ENCODE measurements around the gene SMIM32.

The SMIM32 gene

GRCh38 chr5:136207631-136208030, 14.7 kb upstream of the SMIM32 start:
- DNase-seq (ENCODE audit: low read depth in 2 of 2): no peak

DNA sequence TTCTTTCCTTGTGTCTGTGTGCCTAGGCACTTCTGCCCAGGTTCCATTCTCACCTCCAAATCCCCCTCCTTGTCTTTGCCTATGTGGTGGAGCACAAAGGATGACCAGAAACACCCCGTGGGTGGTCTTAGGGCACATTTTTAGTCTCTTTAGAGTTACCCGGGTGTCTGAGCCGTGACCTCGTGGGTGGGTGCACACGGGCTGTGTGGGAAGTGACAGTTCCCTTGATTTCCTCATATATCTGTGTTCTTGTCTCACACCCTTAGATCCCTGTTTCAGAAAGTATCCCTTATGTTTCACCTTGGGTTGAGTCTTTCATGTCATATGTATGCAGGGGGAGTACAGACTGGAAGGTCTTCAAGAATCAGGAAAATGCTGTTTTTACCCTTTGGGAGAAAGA, 13.4 kb upstream of the SMIM32 start:
- no peak for DNase-seq (ENCODE audit: low read depth in 2 of 2)

DNA sequence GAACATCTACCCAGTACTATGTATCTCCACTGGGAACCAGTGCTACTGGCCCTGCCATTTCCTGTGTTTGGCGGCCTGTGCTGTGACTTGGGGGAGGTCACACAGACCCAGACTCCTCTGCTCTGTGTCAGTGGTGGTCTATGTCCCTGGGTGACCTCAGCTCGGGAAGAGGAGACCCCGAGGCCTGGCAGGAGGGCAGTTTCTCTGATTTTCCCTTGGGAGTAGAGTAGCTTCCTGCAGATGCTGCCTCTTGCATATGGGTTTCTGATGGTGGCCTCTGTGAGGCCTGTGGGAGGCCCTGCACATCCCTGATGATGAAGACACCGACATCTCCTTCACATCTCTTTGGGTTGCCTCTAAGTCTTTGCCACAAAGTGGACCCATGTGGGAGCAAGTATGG, 13.0 kb upstream of the SMIM32 start:
- no peak for DNase-seq (ENCODE audit: low read depth in 2 of 2)

- DNase-seq (ENCODE audit: low read depth in 2 of 2): no peak
Measured at GRCh38 chr5:136205061-136205702, 12.2 kb upstream of the SMIM32 start.

DNA sequence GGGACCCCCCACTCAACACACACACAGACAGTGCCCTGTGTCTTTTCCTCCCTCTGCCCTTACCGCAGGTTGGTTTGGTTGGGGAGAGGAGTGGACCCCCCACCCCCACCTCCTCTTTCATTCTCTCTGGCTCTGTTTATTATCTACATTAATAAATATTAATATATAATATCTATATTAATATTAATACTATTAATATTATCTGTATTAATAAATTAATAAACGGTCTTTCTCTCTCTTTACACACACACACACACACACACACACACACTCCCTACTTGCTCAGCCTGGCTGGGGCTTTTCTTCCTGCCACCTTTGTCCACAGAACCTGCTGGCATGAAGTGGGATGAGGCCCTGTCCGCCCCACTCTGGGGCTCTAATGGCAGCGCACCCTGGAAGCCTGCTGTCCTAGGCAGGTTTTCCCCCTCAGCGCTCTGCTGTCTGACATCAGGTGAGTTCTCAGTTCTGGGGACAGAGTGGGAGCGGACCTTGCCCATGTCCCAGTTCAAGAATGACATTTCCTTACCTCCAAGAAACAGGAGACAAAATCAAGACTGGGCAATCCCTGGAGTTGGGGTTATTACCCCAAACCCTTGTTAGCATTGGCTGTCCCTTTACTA, 10.5 kb upstream of the SMIM32 start:
- no peak for DNase-seq (ENCODE audit: low read depth in 2 of 2)

DNA sequence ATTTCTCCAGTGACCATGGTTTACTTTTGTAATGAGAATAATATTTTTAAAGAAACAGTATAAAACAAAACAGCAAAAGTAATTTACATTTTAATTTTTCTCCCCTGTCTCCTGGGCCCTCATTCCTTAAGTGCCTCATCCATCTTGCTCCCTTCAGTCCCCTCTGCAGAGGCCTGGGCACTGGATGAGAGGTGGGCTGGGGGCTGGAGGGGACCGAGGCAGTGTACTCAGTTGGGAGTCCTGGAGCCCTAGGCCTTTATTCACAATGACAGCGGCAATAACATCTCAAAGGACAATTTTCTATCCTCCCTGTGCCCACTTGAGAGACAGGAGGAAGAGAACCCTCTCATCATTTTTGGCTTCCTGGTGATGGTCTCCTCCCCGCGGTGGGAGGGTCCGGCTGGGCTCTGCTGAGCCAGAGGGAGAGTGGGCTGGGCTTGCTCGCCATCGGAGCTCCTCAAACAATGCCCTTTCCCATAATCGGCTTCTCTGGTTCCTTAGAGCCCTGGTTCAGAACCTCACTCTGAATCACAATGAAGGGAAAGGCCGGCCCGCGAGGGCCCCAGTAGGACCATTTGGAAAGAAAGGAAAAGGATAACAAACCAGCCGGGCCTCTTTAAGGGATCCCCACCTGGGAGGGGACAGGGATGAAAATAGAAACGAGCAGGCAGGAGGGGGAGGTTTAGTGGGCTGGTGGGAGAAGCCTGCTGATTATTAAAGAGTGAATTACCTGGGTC, 9.7 kb upstream of the SMIM32 start:
- DNase-seq (ENCODE audit: low read depth in 2 of 2): no peak

GRCh38 chr5:136201870-136202269, 8.9 kb upstream of the SMIM32 start:
- no peak for DNase-seq (ENCODE audit: low read depth in 2 of 2)

DNA sequence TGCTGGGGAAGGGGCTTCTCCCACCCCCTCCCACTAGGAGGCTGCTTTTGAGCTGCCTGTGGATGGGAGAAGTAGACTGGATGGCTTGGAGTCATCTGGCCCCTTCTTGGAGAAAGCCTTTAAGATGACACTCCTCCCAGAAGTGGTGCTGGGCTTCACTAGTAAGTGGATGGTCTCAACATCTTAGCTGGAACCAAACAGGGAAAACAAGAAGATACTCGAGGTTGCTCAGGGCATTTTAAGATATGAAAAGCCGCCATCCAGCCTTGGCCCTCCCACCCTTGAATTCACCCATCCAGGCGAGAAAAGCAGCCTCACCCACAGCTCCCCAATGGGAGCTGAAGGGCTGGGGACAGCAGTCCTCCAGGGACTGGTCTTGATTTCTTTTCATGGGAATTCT, 7.8 kb upstream of the SMIM32 start:
- DNase-seq (ENCODE audit: low read depth in 2 of 2): no peak

DNA sequence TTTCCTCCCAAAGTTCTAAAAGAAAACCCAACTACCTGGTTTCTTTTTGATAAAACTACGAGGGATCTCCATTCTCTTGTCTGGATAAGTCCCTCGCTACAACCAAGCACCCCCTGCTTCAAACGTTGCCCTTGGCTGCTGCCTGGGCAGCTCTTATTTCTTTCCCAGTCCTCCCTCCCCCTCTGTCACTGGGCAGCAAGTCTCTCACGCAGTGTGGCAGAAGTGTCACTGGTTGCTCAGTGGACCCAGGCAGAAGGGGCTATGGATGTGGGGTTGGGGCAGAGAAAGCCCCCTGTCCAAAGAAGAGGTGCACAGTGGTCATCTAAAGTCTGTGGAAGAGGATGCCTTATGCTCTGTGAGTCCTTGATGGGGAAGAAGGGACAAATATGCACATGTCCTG, 7.2 kb upstream of the SMIM32 start:
- DNase-seq (ENCODE audit: low read depth in 2 of 2): no peak

- no peak for DNase-seq (ENCODE audit: low read depth in 2 of 2)
Measured at GRCh38 chr5:136199408-136199807, 6.4 kb upstream of the SMIM32 start.

DNA sequence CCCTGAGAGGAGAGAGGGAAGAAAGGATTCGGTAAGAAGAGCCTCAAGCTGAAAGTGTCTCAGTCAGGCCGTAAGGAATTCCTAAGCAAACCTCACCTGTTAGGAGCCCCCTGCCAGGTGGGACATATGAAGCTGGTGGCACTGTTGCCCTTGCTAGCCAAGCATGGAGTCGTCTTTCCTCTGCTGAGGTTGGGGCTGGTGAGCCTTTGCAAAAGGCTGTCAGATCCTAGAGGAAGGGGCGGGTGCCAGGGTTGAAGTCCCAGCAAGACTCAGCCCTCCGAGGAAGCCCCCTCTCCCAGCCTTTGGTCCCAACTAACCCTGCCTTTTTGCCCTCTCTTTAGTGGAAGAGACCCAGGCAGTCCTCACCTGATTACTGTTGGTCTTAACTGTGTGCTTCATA, 5.5 kb upstream of the SMIM32 start:
- no peak for DNase-seq (ENCODE audit: low read depth in 2 of 2)

DNA sequence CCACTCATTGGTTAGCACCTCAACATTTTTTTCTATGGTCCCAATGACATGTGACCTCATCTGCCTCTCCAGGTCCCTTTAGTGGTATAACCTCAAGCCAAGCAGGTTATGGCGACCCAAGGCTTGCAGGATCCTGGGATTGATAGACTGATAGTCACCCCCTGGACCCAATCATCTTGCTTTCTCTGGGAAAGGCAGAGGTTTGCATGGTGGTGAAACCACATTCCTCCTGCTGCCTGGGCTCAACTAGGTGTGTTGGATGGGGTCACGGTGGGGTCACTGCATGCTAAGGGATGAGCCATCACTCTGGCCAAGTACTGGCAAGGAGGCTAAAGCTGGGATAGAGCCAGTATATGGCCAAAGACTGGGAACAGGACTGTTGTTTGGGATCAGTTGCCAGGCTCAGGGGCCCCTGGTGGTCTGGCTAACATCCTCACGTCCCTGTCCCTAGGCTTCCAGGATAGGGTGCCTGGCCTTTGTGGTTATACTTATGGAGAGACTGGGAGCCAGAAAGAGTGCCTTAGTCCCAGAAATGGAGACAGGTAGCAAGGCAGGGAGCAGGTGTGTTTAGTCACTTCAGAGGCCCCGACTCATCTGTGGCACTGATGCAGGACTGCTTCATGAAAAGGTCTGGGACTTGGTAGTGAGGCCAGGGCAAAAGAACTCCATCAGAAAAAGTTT, 4.6 kb upstream of the SMIM32 start:
- no peak for DNase-seq (ENCODE audit: low read depth in 2 of 2)

GRCh38 chr5:136195971-136196820, 3.2 kb upstream of the SMIM32 start:
- DNase-seq (ENCODE audit: low read depth in 2 of 2): no peak

- no peak for DNase-seq (ENCODE audit: low read depth in 2 of 2)
Measured at GRCh38 chr5:136194576-136194975, 1.6 kb upstream of the SMIM32 start.

- no peak for DNase-seq (ENCODE audit: low read depth in 2 of 2)
Measured at GRCh38 chr5:136193322-136193935, 467 bp upstream of the SMIM32 start.

GRCh38 chr5:136192015-136192525, 892 bp downstream of the SMIM32 start:
- DNase-seq (ENCODE audit: low read depth in 2 of 2): no peak

GRCh38 chr5:136191304-136192014, 1.5 kb downstream of the SMIM32 start:
- DNase-seq (ENCODE audit: low read depth in 2 of 2): no peak

DNA sequence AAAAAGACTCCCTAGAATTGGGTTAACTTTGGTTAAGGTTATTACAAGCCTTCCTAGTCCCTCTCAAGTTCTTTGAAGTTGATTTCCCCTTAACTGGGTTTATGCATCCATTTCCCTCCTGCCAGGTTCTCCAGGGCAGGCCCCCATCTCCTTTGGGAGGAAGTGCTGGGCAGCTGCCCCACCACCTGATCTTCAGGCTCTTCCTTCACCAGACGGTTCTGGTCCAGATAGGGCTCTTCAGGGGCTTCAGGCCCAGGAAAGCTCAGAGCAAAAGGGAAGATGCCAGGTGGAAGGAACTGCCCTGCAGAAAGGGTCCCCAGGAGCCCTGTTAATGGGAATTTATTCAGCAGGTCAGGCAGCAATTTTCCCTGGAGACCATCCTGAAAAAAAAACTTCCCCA, 2.1 kb downstream of the SMIM32 start:
- no peak for DNase-seq (ENCODE audit: low read depth in 2 of 2)

GRCh38 chr5:136190091-136190720, 2.8 kb downstream of the SMIM32 start:
- DNase-seq (ENCODE audit: low read depth in 2 of 2): no peak

DNA sequence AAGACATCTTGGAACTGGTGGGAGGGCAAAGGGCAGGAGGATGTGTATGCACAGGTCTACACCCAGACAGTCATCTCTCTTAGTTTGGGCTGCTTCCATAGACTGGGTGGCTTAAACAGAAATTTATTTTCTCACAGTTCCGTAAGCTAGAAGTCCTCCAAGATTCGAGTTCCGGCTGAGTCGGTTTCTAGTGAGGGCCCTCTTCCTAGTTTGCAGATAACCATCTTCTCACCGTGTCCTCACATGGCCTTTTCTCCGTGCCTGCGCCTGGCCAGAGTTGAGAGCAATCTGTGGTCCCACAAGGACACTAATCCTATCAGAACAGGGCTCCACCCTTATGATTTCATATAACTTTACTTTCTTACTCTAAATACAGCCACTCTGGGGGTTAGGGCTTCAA, 4.1 kb downstream of the SMIM32 start:
- DNase-seq (ENCODE audit: low read depth in 2 of 2): no peak
